HepG2 (cell line): ENCODE results near the gene ITIH3. TPM values are rescaled to one million over a fixed set of nuclear protein-coding genes. Genes with fewer than 3 reads are reported as not detected.
A peak's percentile ranks its signal among the peaks of the same experiment; 100 is the strongest.

Experiments
- ATF1 ChIP-seq: IDR thresholded peaks from 2 replicates; pipeline ENCODE4 v1.6.1; 2016; ENCODE audit warnings: mild to moderate bottlenecking, control low read depth
- EHMT2 ChIP-seq: fragments of 200-600 bp; sonication (generic); IDR thresholded peaks from 2 replicates; pipeline ENCODE4 v1.7.0; 2017; ENCODE audit warnings: antibody characterized with exemption, low read depth, low read length, borderline replicate concordance
- KIAA2018 ChIP-seq: sonication (generic); formaldehyde crosslinking; IDR thresholded peaks from 2 replicates; pipeline ENCODE4 v1.5.0; 2020; ENCODE audit warnings: mild to moderate bottlenecking, missing genetic modification reagents, borderline replicate concordance
- KLF9 ChIP-seq: IDR thresholded peaks from 2 replicates; pipeline ENCODE4 v1.6.1; 2016; ENCODE audit warnings: low read depth
- MAZ ChIP-seq, 2 experiments: sonication (generic) in 1 of 2; formaldehyde crosslinking in 1 of 2; IDR thresholded peaks; 2 replicates each; pipeline versions ENCODE4 v1.5.0 to v1.6.1; 2012 to 2020; ENCODE audit warnings: low read depth in 2 of 2, mild to moderate bottlenecking in 2 of 2, borderline replicate concordance in 1 of 2, improper control_type of control experiment in 1 of 2, low read length in 1 of 2, missing genetic modification reagents in 1 of 2, moderate library complexity in 1 of 2
- POLR2AphosphoS5 ChIP-seq: IDR thresholded peaks from 2 replicates; pipeline ENCODE4 v1.6.1; 2012; ENCODE audit warnings: low read depth, low read length
- U2AF1 ChIP-seq: fragments of 200-400 bp; formaldehyde crosslinking; optimal IDR thresholded peaks from 2 replicates; pipeline ENCODE3; 2017; ENCODE audit warnings: mild to moderate bottlenecking, low read depth, low read length
- ZGPAT ChIP-seq: IDR thresholded peaks from 2 replicates; pipeline ENCODE4 v1.6.1; 2016; ENCODE audit warnings: mild to moderate bottlenecking
- ZMYM2 ChIP-seq: sonication (generic); formaldehyde crosslinking; IDR thresholded peaks from 2 replicates; pipeline ENCODE4 v1.8.0; 2022; ENCODE audit warnings: mild to moderate bottlenecking, missing genetic modification reagents
- ZNF281 ChIP-seq: sonication (generic); formaldehyde crosslinking; IDR thresholded peaks from 2 replicates; pipeline ENCODE4 v1.4.0; 2020; ENCODE audit warnings: missing genetic modification reagents, borderline replicate concordance
- ZNF30 ChIP-seq: sonication (generic); formaldehyde crosslinking; IDR thresholded peaks from 2 replicates; pipeline ENCODE4 v1.5.0; 2020; ENCODE audit warnings: mild to moderate bottlenecking, missing genetic modification reagents
- ZNF501 ChIP-seq: sonication (generic); formaldehyde crosslinking; IDR thresholded peaks from 2 replicates; pipeline ENCODE4 v1.5.1; 2020; ENCODE audit warnings: mild to moderate bottlenecking, moderate library complexity, missing genetic modification reagents
- ZNF570 ChIP-seq: sonication (generic); formaldehyde crosslinking; IDR thresholded peaks from 2 replicates; pipeline ENCODE4 v1.4.0; 2020; ENCODE audit warnings: mild to moderate bottlenecking, missing genetic modification reagents, borderline replicate concordance
- ZNF577 ChIP-seq: sonication (generic); formaldehyde crosslinking; IDR thresholded peaks from 2 replicates; pipeline ENCODE4 v1.4.0; 2020; ENCODE audit warnings: mild to moderate bottlenecking, low read depth, missing genetic modification reagents, borderline replicate concordance
- ZNF792 ChIP-seq: IDR thresholded peaks from 2 replicates; pipeline ENCODE4 v1.6.1; 2016
- polyA plus RNA-seq, 8 experiments: library from polyadenylated mRNA; depleted of rRNA in 3 of 8; stranded (reverse) in 7 of 8; unstranded in 1 of 8; fragments of >200 nt; fragmentation: Illumina TruSeq in 4 of 8; extraction: Trizol in 4 of 8; gene quantifications; 2 replicates each; pipeline versions ENCODE4 v1.2.1 to v1.2.3, GENCODE V29; 2011 to 2016; ENCODE audit warnings: low read depth in 4 of 8, missing spikeins in 1 of 8, mixed read lengths in 1 of 8; ENCODE audit not compliant: insufficient read depth in 1 of 8
- total RNA-seq, 5 experiments: library from RNA; depleted of rRNA; stranded (reverse); fragments of >200 nt; fragmentation: Illumina TruSeq; extraction: Trizol; gene quantifications; 2 replicates each; pipeline ENCODE4 v1.2.3, GENCODE V29; 2016; ENCODE audit warnings: low read depth in 1 of 5
- TF ChIP-seq, protein P1 (sequence below): sonication (generic); formaldehyde crosslinking; IDR thresholded peaks from 2 replicates; pipeline ENCODE4 v1.8.1; 2023; ENCODE audit warnings: mild to moderate bottlenecking, missing genetic modification reagents

Gene ITIH3
- total and polyA plus RNA-seq, 2 of the 13 experiments (the other 11 are each of a cell fraction or from before 2014, with no cell fraction given), result 105 to 632 TPM

GRCh38 chr3:52787246-52787645 is 7.3 kb upstream of the ITIH3 start (continued):
- TF ChIP-seq KIAA2018 (CRISPR knock-in tag) (no peak), ZNF501 (CRISPR knock-in tag) (no peak), ZNF570 (no peak), ZNF792 (CRISPR knock-in tag) (no peak), ZNF577 (CRISPR knock-in tag) (no peak), ZNF30 (no peak), U2AF1 (no peak), POLR2AphosphoS5 (no peak), ZGPAT (CRISPR knock-in tag) (no peak), MAZ (IDR thresholded peaks at IDR 0.05; ENCODE audit: borderline replicate concordance, low read depth, low read length) (no peak), MAZ (CRISPR knock-in tag; IDR thresholded peaks at IDR 0.05; ENCODE audit: low read depth) (no peak), ATF1 (CRISPR knock-in tag) (no peak), ZMYM2 (no peak), ZNF281 (CRISPR knock-in tag) (no peak), EHMT2 (no peak), KLF9 (CRISPR knock-in tag) (no peak)
- TF ChIP-seq, protein P1, sequence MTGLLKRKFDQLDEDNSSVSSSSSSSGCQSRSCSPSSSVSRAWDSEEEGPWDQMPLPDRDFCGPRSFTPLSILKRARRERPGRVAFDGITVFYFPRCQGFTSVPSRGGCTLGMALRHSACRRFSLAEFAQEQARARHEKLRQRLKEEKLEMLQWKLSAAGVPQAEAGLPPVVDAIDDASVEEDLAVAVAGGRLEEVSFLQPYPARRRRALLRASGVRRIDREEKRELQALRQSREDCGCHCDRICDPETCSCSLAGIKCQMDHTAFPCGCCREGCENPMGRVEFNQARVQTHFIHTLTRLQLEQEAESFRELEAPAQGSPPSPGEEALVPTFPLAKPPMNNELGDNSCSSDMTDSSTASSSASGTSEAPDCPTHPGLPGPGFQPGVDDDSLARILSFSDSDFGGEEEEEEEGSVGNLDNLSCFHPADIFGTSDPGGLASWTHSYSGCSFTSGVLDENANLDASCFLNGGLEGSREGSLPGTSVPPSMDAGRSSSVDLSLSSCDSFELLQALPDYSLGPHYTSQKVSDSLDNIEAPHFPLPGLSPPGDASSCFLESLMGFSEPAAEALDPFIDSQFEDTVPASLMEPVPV, result 0 out of 2 replicates have a peak, but pooled peaks have one; percentile 1
